ENCODE results near the gene ASAH2. TPM values are rescaled to one million over a fixed set of nuclear protein-coding genes. Genes with fewer than 3 reads are reported as not detected.
"Not testable (repeated sequence)": the region's sequence is repeated elsewhere in the genome, so short reads cannot be mapped to it uniquely, and the experiment has no call there.

The ASAH2 gene
- total RNA-seq, 1 donor from 2014 or later = 1.8 TPM

DNA sequence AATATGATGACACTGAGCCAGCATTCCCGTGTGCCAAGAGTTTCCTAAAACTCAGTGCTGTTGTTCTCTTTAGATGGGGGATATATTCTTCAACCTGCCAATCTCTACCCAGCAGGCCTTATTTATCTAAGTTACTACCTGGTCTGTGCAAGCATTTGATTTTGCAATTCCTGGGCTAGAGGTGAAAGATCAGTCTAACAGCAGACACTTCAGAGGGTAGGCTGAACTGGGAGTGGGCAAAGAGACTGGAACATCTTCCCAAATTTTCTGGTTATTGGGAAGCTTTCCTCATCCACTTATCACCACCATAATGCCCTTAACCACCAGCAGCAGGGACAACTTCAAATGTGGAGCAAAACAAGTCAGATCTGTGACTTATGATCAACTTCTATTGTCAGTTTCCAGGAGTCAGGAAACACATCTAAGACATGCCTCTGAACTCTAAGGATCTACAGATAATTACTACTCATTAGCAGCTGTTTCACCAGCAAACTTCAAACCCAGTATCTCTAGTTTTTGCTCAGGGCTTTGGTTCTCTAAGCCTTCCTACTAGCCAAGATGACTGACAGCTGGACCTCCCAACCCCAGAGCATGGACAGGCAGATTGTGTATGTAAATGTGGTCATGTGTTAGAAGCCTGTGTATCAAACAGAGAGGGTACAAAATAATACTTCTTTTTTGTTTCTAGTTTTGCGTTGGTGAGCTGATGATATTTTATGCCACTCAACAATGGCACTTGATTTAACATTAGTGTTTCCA is 1.0 kb downstream of the ASAH2 start:
- DNase-seq = no peak
- Mint-ChIP-seq H3K36me3 (ENCODE audit: low read depth) (no peaks in the 10 kb centered on the region), H3K27ac (no peak overlapping the region), H3K4me3 (no peak overlapping the region), H3K4me1 (no peaks in the 10 kb centered on the region), H3K9me3 (no peaks in the 10 kb centered on the region), H3K27me3 (peaks cover 33% of the 10 kb centered on the region)
- intact Hi-C loops (cut with micrococcal nuclease) = no loop called here
- ChIA-PET CTCF (no interaction called here), POLR2A (no interaction called here)
- ATAC-seq (ENCODE audit: low read depth) = no peak
- TF ChIP-seq, protein P1, sequence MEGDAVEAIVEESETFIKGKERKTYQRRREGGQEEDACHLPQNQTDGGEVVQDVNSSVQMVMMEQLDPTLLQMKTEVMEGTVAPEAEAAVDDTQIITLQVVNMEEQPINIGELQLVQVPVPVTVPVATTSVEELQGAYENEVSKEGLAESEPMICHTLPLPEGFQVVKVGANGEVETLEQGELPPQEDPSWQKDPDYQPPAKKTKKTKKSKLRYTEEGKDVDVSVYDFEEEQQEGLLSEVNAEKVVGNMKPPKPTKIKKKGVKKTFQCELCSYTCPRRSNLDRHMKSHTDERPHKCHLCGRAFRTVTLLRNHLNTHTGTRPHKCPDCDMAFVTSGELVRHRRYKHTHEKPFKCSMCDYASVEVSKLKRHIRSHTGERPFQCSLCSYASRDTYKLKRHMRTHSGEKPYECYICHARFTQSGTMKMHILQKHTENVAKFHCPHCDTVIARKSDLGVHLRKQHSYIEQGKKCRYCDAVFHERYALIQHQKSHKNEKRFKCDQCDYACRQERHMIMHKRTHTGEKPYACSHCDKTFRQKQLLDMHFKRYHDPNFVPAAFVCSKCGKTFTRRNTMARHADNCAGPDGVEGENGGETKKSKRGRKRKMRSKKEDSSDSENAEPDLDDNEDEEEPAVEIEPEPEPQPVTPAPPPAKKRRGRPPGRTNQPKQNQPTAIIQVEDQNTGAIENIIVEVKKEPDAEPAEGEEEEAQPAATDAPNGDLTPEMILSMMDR (IDR thresholded peaks at IDR 0.05) = no peak

DNA sequence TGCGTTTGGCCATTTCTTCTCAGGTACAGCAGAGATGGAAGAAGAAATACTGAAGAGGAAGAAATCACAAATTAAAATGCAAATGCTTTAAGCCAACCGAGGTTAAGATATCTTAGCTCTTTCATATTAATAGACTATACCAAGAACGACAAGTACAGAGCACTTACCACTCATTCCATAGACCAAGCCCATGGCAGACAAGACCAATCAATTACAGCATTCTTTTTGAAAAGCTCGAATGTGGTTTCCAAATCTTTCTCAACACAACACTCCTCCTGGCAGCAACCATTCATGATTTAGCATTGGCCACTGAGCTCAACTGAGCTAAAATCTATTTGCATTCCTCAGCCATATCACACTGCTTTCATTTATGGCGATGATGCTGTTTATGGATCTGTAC is 2.7 kb downstream of the ASAH2 start:
- H3K27ac Mint-ChIP-seq = no peak overlapping the region
- no peaks in the 10 kb centered on the region for H3K36me3 Mint-ChIP-seq (ENCODE audit: low read depth)
- TF ChIP-seq, protein P1 (IDR thresholded peaks at IDR 0.05) = no peak
- H3K9me3 Mint-ChIP-seq = no peaks in the 10 kb centered on the region
- ATAC-seq (ENCODE audit: low read depth) = no peak
- peaks cover 30% of the 10 kb centered on the region for H3K27me3 Mint-ChIP-seq
- H3K4me1 Mint-ChIP-seq = no peaks in the 10 kb centered on the region
- POLR2A ChIA-PET = no interaction called here
- no peak for DNase-seq
- no peak overlapping the region for H3K4me3 Mint-ChIP-seq
- CTCF ChIA-PET = no interaction called here
- intact Hi-C loops (cut with micrococcal nuclease) = no loop called here

DNA sequence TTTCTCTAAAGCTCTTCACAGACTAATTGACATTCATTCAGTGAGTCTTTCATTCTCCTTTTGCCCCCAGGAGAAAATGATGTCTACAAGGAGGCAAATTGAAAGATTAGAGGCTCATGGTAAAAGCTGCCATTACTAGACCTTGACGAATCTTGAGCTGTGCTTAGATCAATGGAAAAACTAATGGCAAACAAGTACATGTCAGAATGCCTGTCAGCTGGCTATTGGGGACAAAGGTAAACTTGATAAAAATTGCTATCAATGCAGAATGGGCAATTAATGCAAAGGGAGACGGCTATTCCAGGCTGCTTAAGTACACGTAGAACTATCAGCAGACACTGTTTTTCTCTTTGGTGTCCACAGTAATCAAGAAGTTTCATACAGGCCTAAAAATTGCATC is 3.3 kb downstream of the ASAH2 start:
- Mint-ChIP-seq H3K27ac (no peak overlapping the region), H3K36me3 (ENCODE audit: low read depth) (no peaks in the 10 kb centered on the region), H3K9me3 (no peaks in the 10 kb centered on the region), H3K4me3 (no peak overlapping the region), H3K27me3 (peaks cover 27% of the 10 kb centered on the region), H3K4me1 (no peaks in the 10 kb centered on the region)
- TF ChIP-seq, protein P1 (IDR thresholded peaks at IDR 0.05) = no peak
- ChIA-PET POLR2A (no interaction called here), CTCF (no interaction called here)
- ATAC-seq (ENCODE audit: low read depth) (no peak), DNase-seq (no peak)
- intact Hi-C loops (cut with micrococcal nuclease) = no loop called here

DNA sequence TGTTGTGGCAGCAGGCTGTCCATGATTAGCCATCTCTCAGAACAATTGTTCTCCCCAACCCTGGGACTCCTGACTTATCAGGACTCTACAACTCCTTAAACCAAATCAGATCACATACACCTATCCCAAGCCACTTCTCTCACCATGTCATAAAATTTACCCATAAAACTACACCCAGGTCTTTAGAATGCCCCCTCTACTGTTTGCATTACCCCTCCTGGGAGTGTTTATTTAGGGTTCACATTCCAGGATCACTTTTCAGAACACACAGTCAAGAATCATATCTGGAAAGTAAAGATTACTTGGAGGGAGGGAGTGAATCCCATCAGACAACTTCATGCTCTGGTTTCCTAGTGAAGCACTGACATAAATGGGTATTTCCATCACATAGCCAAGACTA is 7.1 kb downstream of the ASAH2 start:
- ChIA-PET CTCF (no interaction called here), POLR2A (no interaction called here)
- DNase-seq = no peak
- H3K27me3 Mint-ChIP-seq = peaks cover 34% of the 10 kb centered on the region
- H3K4me1 Mint-ChIP-seq = no peaks in the 10 kb centered on the region
- H3K9me3 Mint-ChIP-seq = no peaks in the 10 kb centered on the region
- H3K36me3 Mint-ChIP-seq (ENCODE audit: low read depth) = no peaks in the 10 kb centered on the region
- intact Hi-C loops (cut with micrococcal nuclease) = no loop called here
- ATAC-seq (ENCODE audit: low read depth) = no peak
- TF ChIP-seq, protein P1 (IDR thresholded peaks at IDR 0.05) = no peak
- H3K4me3 Mint-ChIP-seq = no peak overlapping the region
- no peak overlapping the region for H3K27ac Mint-ChIP-seq

DNA sequence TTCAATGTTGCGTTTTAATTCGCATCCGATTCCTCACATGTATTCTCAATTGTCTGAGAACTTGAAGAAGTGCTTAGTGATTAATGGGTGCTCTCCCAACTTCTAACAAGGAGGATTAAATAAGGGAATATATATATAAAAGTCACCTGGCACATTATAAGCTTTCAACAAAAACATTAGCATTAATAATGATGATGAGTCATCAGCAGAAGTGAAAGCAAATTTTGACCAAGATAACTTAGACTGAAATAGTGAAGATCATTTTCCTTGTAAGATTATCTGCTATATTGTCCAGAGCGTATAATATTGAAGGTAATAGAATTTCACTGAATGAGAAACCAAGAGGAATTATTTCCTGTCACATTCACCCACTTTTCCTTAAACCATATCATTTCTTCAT is 8.5 kb downstream of the ASAH2 start:
- no peak for ATAC-seq (ENCODE audit: low read depth)
- H3K9me3 Mint-ChIP-seq = no peaks in the 10 kb centered on the region
- H3K4me1 Mint-ChIP-seq = no peaks in the 10 kb centered on the region

DNA sequence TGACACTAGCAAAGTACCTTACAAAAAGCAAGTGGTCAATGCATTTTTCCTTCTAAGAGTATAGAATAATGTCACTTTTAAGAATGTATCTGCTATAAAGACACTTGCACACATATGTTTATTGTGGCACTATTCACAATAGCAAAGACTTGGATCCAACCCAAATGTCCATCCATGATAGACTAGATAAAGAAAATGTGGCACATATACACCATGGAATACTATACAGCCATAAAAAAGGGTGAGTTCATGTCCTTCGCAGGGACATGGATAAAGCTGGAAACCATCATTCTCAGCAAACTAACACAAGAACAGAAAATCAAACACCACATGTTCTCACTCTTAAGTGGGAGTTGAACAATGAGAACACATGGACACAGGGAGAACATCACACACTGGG is 9.8 kb downstream of the ASAH2 start:
- H3K27ac Mint-ChIP-seq; H3K4me1 Mint-ChIP-seq; ATAC-seq (ENCODE audit: low read depth); H3K4me3 Mint-ChIP-seq; DNase-seq; POLR2A ChIA-PET; H3K9me3 Mint-ChIP-seq; H3K36me3 Mint-ChIP-seq (ENCODE audit: low read depth); intact Hi-C loops (cut with micrococcal nuclease): not testable (repeated sequence)
- CTCF ChIA-PET = interaction anchor here (0.5 kb wide), 1 partner anchor 834 kb away, joined by 3 read pairs; no protein-coding TSS in a partner anchor
- peaks cover 30% of the 10 kb centered on the region for H3K27me3 Mint-ChIP-seq

More for the DNA sequence above, 8.5 kb downstream of the ASAH2 start:
- TF ChIP-seq, protein P1 (IDR thresholded peaks at IDR 0.05) = no peak
- Mint-ChIP-seq H3K27me3 (peaks cover 30% of the 10 kb centered on the region), H3K27ac (no peak overlapping the region), H3K36me3 (ENCODE audit: low read depth) (no peaks in the 10 kb centered on the region), H3K4me3 (no peak overlapping the region)
- CTCF ChIA-PET = no interaction called here
- intact Hi-C loops (cut with micrococcal nuclease) = no loop called here
- POLR2A ChIA-PET = no interaction called here
- DNase-seq = no peak

All from activated B cell treated with CpG ODN at 0.5 μM for 24 hours (primary cell).